ENCODE measurements around the gene RRAGC.

RRAGC gene

DNA sequence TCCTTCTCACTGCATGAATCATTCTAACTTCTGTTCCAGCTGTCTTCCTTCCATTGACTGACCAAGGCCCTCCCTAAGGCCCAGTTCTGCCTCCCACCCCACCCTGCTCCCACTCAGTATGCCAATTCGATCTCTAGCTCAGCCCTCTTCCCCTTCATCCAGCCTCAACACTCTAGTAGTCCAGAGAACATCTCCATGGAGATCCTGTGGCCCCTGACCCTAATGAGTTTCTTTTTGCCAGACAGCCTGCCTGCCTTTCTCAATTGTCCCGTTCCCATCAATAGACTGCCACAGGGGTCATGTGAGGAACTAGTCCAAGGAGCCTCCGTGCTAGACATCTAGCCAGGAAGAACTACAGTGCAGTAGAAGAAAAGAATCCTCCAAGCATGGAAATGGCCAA lies 26.4 kb downstream of the RRAGC start:
- Mint-ChIP-seq H3K27me3 (peaks cover 5% of the 10 kb centered on the region), H3K36me3 (peaks cover 3% of the 10 kb centered on the region), H3K4me1 (no peaks in the 10 kb centered on the region), H3K9me3 (no peaks in the 10 kb centered on the region), H3K27ac (no peak overlapping the region), H3K4me3 (no peak overlapping the region)

DNA sequence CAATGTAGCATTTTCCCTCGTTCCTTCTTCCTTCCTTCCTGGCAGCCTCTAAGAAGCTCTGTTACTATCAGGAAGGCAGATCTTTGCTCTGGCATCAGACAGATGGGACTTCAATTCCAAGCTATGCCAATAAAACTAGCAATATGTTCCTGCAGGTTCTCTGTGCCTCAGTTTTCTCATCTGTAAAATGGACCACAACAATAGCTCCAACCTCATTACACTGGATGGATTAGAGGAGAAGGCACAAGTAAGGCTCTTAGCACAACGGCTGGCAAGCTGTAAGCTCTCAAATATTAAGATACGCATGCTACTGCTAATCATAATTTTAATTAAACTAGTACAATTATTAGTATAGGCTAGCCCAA lies 27.2 kb downstream of the RRAGC start:
- Mint-ChIP-seq H3K27me3 (peaks cover 7% of the 10 kb centered on the region), H3K36me3 (no peaks in the 10 kb centered on the region), H3K9me3 (no peaks in the 10 kb centered on the region), H3K4me3 (no peak overlapping the region), H3K27ac (no peak overlapping the region), H3K4me1 (no peaks in the 10 kb centered on the region)

DNA sequence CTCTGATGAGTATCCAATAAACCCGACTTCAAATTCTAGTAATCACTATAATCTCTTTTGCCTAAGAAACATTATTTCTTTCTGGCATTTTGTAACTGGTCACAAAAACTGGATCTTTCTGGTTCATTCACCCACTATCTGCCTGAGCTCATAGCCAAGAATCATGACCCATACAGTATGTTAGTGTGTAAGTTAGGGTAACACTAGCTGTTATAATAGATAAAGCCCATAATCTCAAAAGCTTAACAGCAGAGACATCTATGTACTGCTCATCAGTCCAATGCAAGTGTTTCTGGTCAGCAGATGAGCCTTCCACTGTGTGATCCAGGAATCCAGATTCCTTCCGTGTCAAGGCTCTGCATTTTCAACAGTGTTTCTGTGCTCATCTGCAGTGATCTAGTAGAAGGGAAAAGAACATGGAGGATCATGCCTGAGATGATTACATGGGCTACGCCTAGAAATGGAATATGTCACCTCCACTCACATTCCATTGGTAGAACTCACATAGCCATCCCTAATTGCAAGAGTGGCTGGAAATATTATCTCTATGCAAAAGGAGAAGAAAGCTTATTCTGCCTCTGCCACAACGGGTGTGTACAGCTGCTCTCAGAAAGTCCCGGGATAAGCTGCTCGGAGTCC lies 27.7 kb downstream of the RRAGC start:
- H3K27me3 Mint-ChIP-seq: peaks cover 7% of the 10 kb centered on the region
- no peaks in the 10 kb centered on the region for H3K36me3 Mint-ChIP-seq
- no peaks in the 10 kb centered on the region for H3K4me1 Mint-ChIP-seq
- no peak overlapping the region for H3K4me3 Mint-ChIP-seq
- H3K27ac Mint-ChIP-seq: no peak overlapping the region
- H3K9me3 Mint-ChIP-seq: no peaks in the 10 kb centered on the region

DNA sequence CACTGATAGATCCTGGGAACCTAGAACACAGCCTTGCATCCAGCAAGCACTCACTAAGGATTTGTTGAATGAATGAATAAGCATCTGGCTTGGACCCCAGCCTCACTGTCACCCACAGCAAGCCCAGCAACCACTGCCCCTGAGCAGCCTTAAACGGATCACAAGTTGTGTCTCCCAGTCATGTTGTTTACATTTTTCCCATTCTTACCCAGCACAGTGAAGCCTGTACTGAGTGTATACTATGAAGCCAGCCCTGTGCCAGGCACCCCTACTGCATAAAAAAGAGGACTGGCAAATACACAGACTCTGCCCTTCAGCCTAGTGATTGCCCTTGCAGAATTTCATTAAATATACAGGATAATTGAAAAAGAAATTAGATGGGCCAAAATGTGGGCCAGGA lies 30.2 kb downstream of the RRAGC start:
- Mint-ChIP-seq H3K4me3 (no peak overlapping the region), H3K36me3 (no peaks in the 10 kb centered on the region)

DNA sequence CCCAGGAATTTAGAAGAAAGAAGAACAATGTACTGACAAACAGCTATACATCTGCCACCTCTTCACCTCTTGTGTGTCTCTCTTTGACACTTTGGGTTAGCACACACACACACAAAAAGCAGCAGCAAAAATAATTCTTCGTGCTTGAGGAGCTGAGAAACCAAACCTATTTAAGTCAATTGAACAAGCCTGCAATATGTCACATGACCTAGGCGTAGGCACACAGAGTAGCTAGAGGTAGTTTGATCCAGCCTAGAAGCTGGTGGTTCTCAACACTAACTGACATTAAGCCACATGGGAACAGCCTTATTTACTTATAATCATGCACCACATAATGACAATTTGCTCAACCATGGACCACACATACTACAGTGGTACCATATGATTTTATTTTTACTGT lies 32.3 kb downstream of the RRAGC start:
- Mint-ChIP-seq H3K4me3 (no peak overlapping the region), H3K27me3 (peaks cover 11% of the 10 kb centered on the region), H3K27ac (no peak overlapping the region), H3K9me3 (no peaks in the 10 kb centered on the region), H3K36me3 (no peaks in the 10 kb centered on the region), H3K4me1 (no peaks in the 10 kb centered on the region)

More for the DNA sequence above, 30.2 kb downstream of the RRAGC start:
- no peaks in the 10 kb centered on the region for H3K4me1 Mint-ChIP-seq
- H3K27me3 Mint-ChIP-seq: peaks cover 10% of the 10 kb centered on the region
- H3K9me3 Mint-ChIP-seq: no peaks in the 10 kb centered on the region
- H3K27ac Mint-ChIP-seq: no peak overlapping the region

DNA sequence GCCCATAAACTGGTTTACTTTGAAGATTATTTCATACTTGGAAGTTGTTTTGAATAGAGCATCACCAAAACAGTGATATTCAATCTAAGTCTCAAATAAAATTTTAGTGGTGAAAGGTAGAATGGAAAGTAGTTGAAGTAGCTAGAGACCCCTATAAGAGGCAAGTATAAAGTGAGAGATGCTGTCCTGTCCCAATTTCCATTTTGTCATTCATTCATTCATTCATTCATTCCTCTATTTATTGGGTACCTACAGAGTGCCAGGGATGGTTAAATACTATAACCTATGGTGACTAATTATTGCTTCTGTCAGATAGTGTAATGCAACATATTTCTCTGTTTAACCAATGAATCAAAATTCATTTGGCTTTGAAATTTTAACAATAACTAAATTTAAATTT lies 32.7 kb downstream of the RRAGC start:
- Mint-ChIP-seq H3K27me3 (peaks cover 14% of the 10 kb centered on the region), H3K4me3 (no peak overlapping the region), H3K36me3 (no peaks in the 10 kb centered on the region), H3K9me3 (no peaks in the 10 kb centered on the region), H3K4me1 (no peaks in the 10 kb centered on the region), H3K27ac (no peak overlapping the region)

DNA sequence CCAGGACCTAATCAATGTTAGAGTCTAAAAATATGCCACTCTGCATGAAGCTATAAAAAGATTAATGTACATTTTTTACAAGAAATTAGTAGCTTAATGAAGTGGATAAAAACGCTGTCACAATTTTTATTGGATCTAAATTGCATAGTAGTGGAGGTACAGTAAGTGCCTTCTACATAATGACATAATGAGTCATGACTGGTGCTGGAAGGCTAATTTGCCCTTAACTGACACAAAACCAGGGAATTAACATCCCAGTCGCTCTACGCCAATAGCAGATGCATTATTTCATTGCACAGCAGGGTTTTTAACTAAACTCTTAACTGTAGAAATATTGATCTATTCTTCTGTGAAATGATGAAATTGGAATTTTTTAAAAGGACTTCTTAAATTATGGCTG lies 33.3 kb downstream of the RRAGC start:
- Mint-ChIP-seq H3K27ac (no peak overlapping the region), H3K4me3 (no peak overlapping the region), H3K36me3 (no peaks in the 10 kb centered on the region), H3K27me3 (peaks cover 14% of the 10 kb centered on the region), H3K9me3 (no peaks in the 10 kb centered on the region), H3K4me1 (no peaks in the 10 kb centered on the region)

DNA sequence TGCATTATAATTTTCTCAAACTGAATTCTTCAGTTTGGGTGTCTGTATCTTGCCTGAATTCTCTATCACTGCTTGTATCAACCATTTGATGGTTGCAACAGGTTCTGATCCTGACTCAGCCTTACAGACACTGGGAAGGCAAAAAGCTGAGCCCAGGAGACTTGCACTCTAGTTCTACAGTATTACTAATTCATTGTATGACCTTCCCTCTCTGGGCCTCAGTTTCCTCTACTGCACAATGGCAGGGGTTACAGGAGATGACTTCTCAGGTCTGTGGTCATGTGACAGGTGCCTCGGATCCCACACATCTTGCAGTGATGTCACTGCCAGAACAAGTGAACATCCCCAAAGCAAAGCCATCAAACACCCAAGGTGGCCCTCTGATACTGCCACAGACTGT lies 38.7 kb downstream of the RRAGC start:
- Mint-ChIP-seq H3K4me3 (no peak overlapping the region), H3K27me3 (peaks cover 31% of the 10 kb centered on the region), H3K4me1 (peaks cover under 1% of the 10 kb centered on the region), H3K27ac (no peak overlapping the region), H3K9me3 (no peaks in the 10 kb centered on the region), H3K36me3 (no peaks in the 10 kb centered on the region)

DNA sequence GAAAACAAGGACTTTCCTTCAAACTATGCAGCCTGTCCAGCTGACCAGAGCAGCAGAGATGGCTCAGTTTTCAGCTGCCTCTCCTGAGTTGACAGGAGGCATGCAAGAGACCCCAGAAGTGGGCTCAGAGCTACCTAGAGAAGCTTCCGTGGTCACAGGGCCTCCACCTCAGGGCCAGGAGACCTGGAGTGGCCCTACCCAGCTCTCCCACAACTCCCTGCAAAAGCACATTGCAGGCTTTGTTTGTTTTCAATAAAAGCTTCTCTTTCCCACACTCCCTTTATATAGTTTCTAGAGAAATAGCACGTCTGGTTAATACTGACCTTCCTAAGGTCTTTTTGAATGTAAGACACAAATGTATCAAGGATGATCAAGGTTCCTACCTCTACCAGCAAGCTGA lies 40.1 kb downstream of the RRAGC start:
- Mint-ChIP-seq H3K9me3 (no peaks in the 10 kb centered on the region), H3K36me3 (no peaks in the 10 kb centered on the region), H3K27me3 (peaks cover 37% of the 10 kb centered on the region), H3K4me3 (no peak overlapping the region), H3K27ac (no peak overlapping the region), H3K4me1 (peaks cover 5% of the 10 kb centered on the region)

DNA sequence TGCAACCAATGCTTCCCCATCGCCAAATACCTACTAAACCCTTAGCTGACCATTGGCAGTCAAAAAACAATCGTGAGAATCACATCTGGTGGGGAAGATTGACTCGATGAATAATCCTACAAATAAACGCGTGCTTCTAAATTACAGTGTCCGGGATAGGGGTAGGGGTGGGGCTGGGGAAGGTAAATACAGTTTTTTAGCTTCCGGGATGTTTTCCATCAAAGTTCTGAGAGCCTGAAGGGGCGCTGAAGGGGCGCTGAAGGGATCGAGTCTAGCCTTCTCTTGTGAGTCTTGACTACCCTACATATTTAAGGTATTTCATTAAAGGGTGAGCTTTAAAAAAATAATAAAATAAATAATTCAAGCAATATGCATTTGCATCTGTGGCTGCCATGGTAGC lies 40.5 kb downstream of the RRAGC start:
- no peak overlapping the region for H3K4me3 Mint-ChIP-seq
- H3K9me3 Mint-ChIP-seq: no peaks in the 10 kb centered on the region
- H3K4me1 Mint-ChIP-seq: peaks cover 5% of the 10 kb centered on the region
- H3K27me3 Mint-ChIP-seq: peaks cover 39% of the 10 kb centered on the region
- no peaks in the 10 kb centered on the region for H3K36me3 Mint-ChIP-seq
- no peak overlapping the region for H3K27ac Mint-ChIP-seq

DNA sequence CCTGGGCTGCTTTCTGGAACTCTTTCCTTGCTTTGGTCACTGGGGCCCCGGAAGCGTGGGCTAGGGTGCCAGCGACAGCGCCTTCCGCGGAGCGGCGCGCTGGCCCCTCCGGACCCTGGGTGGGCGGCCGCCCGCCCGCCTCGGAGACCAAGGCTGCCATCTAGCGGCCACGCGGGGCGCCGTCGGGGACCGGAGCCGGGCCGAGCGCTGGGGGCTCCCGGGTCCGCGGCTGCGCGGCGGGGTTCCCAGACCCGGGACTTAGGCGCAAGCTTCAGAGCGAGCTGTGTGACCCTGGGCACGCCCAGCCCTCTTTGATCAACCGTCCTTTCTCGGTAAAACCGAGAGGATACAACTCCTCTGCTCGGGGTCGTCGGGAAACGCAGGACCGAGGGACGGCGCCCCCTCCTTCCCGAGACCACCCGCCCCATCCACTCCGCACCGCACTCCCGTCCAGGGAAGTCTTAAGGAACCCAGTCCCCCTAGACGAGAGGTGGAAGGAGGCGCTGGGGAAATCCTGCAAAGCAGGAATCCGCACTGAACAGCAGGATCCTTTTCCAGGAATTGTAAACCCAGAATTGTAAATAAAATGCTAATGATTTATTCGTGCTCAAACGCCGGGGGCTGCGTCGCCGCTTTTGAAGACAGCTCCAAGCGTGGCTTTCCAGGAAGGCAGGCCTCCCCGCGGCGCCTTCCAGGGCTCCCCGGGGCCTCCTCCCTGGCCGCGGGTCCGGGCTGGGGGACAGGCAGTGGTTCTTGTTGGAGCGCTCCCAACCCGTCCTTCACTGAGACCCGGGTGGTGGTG lies 41.2 kb downstream of the RRAGC start:
- peaks cover 41% of the 10 kb centered on the region for H3K27me3 Mint-ChIP-seq
- peaks cover 5% of the 10 kb centered on the region for H3K4me1 Mint-ChIP-seq
- no peaks in the 10 kb centered on the region for H3K9me3 Mint-ChIP-seq
- H3K4me3 Mint-ChIP-seq: no peak overlapping the region
- H3K27ac Mint-ChIP-seq: no peak overlapping the region
- no peaks in the 10 kb centered on the region for H3K36me3 Mint-ChIP-seq

DNA sequence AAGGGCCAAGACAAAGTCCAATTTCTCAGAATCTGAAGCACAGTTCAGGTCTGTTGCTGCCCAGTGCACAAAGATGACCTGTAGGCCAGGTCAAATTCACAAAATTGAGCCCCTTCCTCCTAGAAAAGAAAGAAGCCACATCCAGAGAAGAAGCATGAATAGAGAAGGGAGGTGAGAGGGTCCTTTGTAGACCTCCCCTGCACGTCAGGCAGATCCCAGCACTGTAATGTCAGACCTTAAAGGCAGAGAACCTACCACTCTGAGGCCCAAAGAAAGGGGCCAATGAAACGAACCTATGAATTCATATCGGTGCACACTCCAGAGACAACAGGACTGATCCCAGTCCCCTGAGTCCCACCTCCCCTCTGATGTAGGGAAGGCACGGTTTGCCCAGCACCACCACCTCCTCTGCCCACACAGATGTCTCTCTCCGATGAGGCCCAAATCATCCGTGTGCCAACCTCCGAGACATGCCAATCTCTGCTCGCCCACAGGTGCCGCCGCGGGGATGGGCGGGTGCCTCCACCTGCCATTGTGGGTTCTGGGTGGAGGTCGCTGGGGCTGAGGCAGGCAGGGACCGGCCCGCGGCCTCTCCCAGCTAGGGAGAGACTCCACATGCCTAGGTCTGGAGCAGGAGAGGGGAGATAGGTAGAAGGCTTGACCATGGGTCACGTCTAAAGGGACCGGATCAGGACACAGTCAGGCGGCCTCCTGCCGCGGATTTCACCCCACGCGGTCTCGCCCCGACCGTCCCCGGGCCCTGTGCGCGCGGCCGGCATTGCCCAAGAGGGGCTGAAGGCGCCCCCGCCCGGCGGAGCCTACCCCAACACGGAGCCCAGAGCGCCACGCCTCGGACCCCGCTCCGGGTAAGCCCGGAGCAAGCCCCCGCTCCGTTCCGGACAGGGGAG lies 42.1 kb downstream of the RRAGC start:
- Mint-ChIP-seq H3K27me3 (peaks cover 46% of the 10 kb centered on the region), H3K4me3 (no peak overlapping the region), H3K9me3 (no peaks in the 10 kb centered on the region), H3K36me3 (no peaks in the 10 kb centered on the region), H3K27ac (no peak overlapping the region), H3K4me1 (peaks cover 5% of the 10 kb centered on the region)

DNA sequence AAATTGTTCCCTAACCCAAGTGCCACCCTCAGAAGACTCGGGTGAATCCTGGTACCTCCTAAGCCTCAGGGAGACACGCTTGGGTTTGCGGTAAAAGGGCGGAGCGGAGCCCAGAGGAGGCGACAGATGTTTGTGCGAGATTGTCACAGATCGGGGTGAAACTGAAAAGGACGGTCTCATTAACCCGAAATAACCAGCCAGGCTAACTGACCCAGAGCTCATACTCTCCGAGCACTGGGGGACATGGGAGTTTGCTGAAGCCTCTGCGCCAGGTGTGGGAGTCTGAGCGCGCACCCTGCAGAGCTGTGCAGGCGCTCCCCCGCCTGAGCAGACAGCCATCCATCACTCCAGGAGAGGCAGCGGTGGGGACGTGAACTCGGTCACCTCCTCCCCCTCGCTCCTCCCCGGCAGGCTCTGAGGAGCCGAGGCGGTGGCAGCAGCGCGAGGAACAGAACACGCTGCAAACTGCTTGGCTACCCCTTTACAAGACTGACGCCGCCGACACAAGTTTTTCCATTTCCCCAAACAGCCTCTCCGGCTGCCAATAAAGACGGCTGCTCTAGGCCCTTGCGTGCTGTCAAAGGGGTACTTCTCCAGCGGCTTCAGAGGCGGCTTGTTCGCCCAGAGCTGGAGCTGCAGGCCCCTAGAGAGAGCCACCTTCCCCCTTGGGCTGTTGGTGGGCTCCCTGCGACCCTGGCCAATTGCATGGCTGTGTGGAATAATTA lies 43.5 kb downstream of the RRAGC start:
- H3K36me3 Mint-ChIP-seq: no peaks in the 10 kb centered on the region
- no peak overlapping the region for H3K27ac Mint-ChIP-seq
- H3K4me1 Mint-ChIP-seq: peaks cover 5% of the 10 kb centered on the region
- H3K27me3 Mint-ChIP-seq: peaks cover 49% of the 10 kb centered on the region
- peak overlapping the region; percentile 19 for H3K4me3 Mint-ChIP-seq
- no peaks in the 10 kb centered on the region for H3K9me3 Mint-ChIP-seq

DNA sequence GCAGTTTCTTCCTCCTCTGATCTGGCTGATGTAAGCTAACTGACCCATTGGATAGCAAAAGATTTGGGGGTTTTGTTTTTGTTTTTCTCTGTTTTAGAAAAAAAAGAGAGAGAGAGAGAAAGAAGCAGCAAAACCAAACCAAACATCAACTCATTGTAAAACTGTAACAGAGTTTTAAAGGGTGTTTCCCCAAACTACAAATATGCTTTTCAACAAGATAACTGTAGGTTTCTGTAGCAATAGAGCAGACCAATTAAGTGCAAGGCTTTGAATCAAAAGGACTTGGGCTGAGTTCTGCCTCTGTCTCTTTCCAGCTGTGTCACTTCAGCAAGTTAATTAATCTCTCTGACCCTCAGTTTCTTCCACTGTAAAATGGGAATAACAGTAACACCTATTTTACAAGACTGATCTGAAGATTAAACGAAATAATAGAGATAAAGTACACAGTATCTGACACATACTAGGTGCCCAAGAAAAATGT lies 44.5 kb downstream of the RRAGC start:
- Mint-ChIP-seq H3K4me3 (no peak overlapping the region), H3K4me1 (peaks cover 5% of the 10 kb centered on the region), H3K36me3 (no peaks in the 10 kb centered on the region), H3K27ac (no peak overlapping the region), H3K9me3 (no peaks in the 10 kb centered on the region), H3K27me3 (peaks cover 50% of the 10 kb centered on the region)

DNA sequence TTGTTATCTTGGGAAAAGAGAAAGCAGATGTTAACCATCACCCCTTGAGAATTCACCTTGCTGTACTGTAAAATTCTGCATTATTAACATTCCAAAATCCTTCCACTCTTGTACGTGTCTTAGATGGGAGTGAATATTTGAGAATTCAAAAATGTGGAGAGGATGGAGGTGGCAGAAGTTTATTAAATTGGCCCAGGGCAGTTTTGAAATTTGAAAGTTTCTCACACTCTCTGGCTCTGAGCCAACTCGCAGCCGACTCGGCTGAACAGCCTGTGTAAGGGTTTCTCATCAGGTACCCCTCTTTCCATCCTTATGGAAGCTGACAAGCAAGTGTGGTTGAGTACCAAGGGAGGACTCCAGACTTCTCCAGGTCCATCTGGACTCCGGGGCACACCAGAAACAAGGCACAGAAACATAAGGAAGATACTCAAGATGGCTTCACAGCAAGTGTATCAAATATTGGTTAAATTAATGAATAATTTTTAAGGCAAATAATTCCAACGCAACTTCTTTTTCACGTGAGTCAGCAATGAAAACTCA lies 45.1 kb downstream of the RRAGC start:
- Mint-ChIP-seq H3K4me3 (no peak overlapping the region), H3K4me1 (peaks cover 5% of the 10 kb centered on the region)

More for the DNA sequence above, 45.1 kb downstream of the RRAGC start:
- Mint-ChIP-seq H3K27ac (no peak overlapping the region), H3K36me3 (no peaks in the 10 kb centered on the region), H3K27me3 (peaks cover 47% of the 10 kb centered on the region), H3K9me3 (no peaks in the 10 kb centered on the region)

Data from activated naive CD4-positive, alpha-beta T cell treated with anti-CD3 and anti-CD28 coated beads, Interleukin-2, amount 50 U/mL, for 24 hours (primary cell).